HG03196 (cell line): Measurements from ENCODE around the gene ITGA3.

Source experiments
- ATAC-seq: cut with Tn5 transposase; IDR thresholded peaks from one replicate; pipeline ENCODE4 v1.9.1; 2021; ENCODE audit not compliant: unreplicated experiment

The ITGA3 gene

GRCh38 chr17:50090971-50091917, 35.3 kb downstream of the ITGA3 start:
- ATAC-seq: no peak

- no peak for ATAC-seq
These were observed 36.0 kb downstream of the ITGA3 start for GRCh38 chr17:50091918-50092285.

- ATAC-seq: no peak
These were observed 37.3 kb downstream of the ITGA3 start for GRCh38 chr17:50093246-50093645.

GRCh38 chr17:50093807-50094206, 37.9 kb downstream of the ITGA3 start:
- no peak for ATAC-seq

- no peak for ATAC-seq
These were observed 38.4 kb downstream of the ITGA3 start for GRCh38 chr17:50094243-50094752.

- peak; percentile 79 for ATAC-seq
These were observed 39.1 kb downstream of the ITGA3 start, which contains the start of gene PDK2 for GRCh38 chr17:50094753-50095619. TSS of gene PDK2 (plus strand) at chr17:50095351. CDS start at chr17:50095436, 85 bp downstream.

GRCh38 chr17:50095626-50096037, 39.7 kb downstream of the ITGA3 start:
- ATAC-seq: no peak

- ATAC-seq: no peak
These were observed 40.2 kb downstream of the ITGA3 start for GRCh38 chr17:50096092-50096491.

- no peak for ATAC-seq
These were observed 40.8 kb downstream of the ITGA3 start for GRCh38 chr17:50096758-50097157.

GRCh38 chr17:50097455-50097854, 41.5 kb downstream of the ITGA3 start:
- ATAC-seq: no peak

GRCh38 chr17:50097926-50098325, 42.0 kb downstream of the ITGA3 start:
- ATAC-seq: no peak

- ATAC-seq: no peak
These were observed 42.7 kb downstream of the ITGA3 start for GRCh38 chr17:50098583-50098982.

GRCh38 chr17:50099003-50099402, 43.1 kb downstream of the ITGA3 start:
- no peak for ATAC-seq

GRCh38 chr17:50100480-50100883, 44.6 kb downstream of the ITGA3 start:
- no peak for ATAC-seq

- no peak for ATAC-seq
These were observed 45.0 kb downstream of the ITGA3 start for GRCh38 chr17:50100921-50101345.

- no peak for ATAC-seq
These were observed 45.6 kb downstream of the ITGA3 start for GRCh38 chr17:50101346-50102163.

- ATAC-seq: no peak
These were observed 46.5 kb downstream of the ITGA3 start for GRCh38 chr17:50102164-50102991.

- ATAC-seq: no peak
These were observed 47.3 kb downstream of the ITGA3 start for GRCh38 chr17:50103252-50103651.

- no peak for ATAC-seq
These were observed 48.0 kb downstream of the ITGA3 start for GRCh38 chr17:50103941-50104340.

GRCh38 chr17:50105811-50106210, 49.9 kb downstream of the ITGA3 start:
- ATAC-seq: no peak
